Measurements from ENCODE around the gene SLC38A9.

DNA sequence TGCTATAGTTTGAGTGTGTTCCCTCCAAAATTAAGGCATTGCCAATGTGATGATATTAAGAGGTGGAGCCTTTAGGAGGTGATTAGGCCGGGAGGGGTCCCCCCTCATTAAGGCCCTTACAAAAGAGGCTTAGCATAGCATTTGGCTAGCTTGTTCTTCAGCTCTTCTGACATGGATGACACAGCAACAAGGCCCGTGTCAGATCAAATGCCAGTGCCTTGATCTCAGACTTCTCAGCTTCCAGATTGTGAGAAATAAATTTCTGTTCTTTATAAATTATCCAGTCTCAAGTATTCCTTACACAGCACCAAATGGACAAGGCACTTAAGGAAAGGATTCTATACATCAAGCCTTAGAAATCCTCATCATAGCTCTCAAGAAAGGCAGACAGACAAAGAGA lies 31.8 kb downstream of the SLC38A9 start:
- TF ChIP-seq, protein P1, sequence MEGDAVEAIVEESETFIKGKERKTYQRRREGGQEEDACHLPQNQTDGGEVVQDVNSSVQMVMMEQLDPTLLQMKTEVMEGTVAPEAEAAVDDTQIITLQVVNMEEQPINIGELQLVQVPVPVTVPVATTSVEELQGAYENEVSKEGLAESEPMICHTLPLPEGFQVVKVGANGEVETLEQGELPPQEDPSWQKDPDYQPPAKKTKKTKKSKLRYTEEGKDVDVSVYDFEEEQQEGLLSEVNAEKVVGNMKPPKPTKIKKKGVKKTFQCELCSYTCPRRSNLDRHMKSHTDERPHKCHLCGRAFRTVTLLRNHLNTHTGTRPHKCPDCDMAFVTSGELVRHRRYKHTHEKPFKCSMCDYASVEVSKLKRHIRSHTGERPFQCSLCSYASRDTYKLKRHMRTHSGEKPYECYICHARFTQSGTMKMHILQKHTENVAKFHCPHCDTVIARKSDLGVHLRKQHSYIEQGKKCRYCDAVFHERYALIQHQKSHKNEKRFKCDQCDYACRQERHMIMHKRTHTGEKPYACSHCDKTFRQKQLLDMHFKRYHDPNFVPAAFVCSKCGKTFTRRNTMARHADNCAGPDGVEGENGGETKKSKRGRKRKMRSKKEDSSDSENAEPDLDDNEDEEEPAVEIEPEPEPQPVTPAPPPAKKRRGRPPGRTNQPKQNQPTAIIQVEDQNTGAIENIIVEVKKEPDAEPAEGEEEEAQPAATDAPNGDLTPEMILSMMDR (IDR thresholded peaks at IDR 0.05) = no peak
- no peak for TF ChIP-seq POLR2A (IDR thresholded peaks at IDR 0.05)

All from heart left ventricle (tissue), 13 donors.